OCI-LY3 (cell line): ENCODE measurements around the gene TNNI2.

Experiments used
- H2AFZ ChIP-seq: fragments of 200-600, 300-600 bp; shearing (Covaris generic); 2 replicates; pipeline ENCODE4 v1.6.0; 2014; ENCODE audit warnings: antibody characterized with exemption, low read depth, low read length
- H3K27ac ChIP-seq: fragments of 200-600, 300-600 bp; sonication (generic); 2 replicates; pipeline ENCODE4 v1.5.1; 2014; ENCODE audit warnings: mild to moderate bottlenecking, low read length, moderate library complexity, mixed read lengths
- H3K27me3 ChIP-seq: fragments of 200-600, 300-600 bp; sonication (generic); 2 replicates; pipeline ENCODE4 v1.6.1; 2014; ENCODE audit warnings: low read depth, low read length, mixed read lengths
- H3K36me3 ChIP-seq: fragments of 200-600, 300-600 bp; sonication (generic); replicated peaks from 2 replicates; pipeline ENCODE3; 2014; ENCODE audit warnings: low read depth, low read length, mixed read lengths
- H3K4me1 ChIP-seq: fragments of 300-600, 200-600 bp; sonication (generic); 2 replicates; pipeline ENCODE4 v1.6.1; 2014; ENCODE audit warnings: low read length, mixed read lengths
- H3K4me2 ChIP-seq: fragments of 200-600, 300-600 bp; sonication (generic); 2 replicates; pipeline ENCODE4 v1.6.1; 2014; ENCODE audit warnings: low read length, mixed read lengths
- H3K4me3 ChIP-seq: fragments of 300-600, 200-600 bp; sonication (generic); 2 replicates; pipeline ENCODE4 v1.5.1; 2014; ENCODE audit warnings: antibody characterized with exemption, mild to moderate bottlenecking, low read length, moderate library complexity
- H3K79me2 ChIP-seq: fragments of 300-600, 200-600 bp; shearing (Covaris generic); 2 replicates; pipeline ENCODE4 v1.6.1; 2014; ENCODE audit warnings: mild to moderate bottlenecking, low read length, mixed read lengths
- H3K9ac ChIP-seq: fragments of 300-600, 200-600 bp; shearing (Covaris generic); 2 replicates; pipeline ENCODE4 v1.6.0; 2014; ENCODE audit warnings: mild to moderate bottlenecking, low read length, moderate library complexity
- H3K9me3 ChIP-seq: fragments of 200-600, 300-600 bp; shearing (Covaris generic); 2 replicates; pipeline ENCODE4 v1.6.1; 2014; ENCODE audit warnings: low read length, mixed read lengths; ENCODE audit not compliant: insufficient read depth
- H4K20me1 ChIP-seq: fragments of 200-600, 300-600 bp; sonication (generic); 2 replicates; pipeline ENCODE4 v1.6.1; 2016; ENCODE audit warnings: low read length, mixed read lengths; ENCODE audit not compliant: insufficient read depth
- CTCF ChIP-seq: fragments of 200-600, 300-600 bp; sonication (generic); IDR thresholded peaks from 2 replicates; pipeline ENCODE4 v1.5.1; 2014; ENCODE audit warnings: antibody characterized with exemption, low read length, low read depth
- EZH2phosphoT487 ChIP-seq: fragments of 200-600 bp; shearing (Covaris generic); IDR thresholded peaks from 2 replicates; pipeline ENCODE4 v1.6.1; 2018; ENCODE audit warnings: antibody characterized with exemption, mixed run types, low read depth

Gene TNNI2

DNA sequence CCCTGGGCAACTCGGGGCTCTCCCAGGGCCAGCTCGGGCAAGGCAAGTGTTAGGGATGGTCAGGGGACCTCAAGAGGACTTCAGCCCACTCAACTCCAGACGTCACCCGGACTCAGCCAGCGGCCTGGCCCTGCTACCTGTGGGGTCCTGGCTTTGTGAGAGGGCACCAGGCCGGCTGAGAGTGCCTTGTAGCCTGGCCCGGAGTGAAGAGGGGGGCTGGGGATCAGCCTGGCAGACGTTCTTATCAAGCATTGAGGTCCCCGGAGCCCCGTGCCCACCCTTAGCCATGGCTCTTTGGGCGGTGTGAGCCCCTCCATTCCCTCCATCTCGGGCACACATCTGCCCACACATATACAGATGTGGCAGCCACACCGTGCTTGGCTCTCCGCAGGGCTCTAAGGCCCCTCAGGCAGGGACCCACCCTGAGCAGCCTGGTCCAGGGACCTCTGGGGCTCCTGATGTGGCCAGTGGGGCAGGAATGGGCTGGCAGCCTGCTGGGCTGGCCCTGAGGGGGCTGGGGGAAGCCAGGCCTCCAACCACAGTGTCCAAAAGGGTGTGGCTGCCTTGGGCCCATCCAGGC, 29.4 kb downstream of the TNNI2 start:
- no peak overlapping the region for H3K4me3 ChIP-seq
- TF ChIP-seq EZH2phosphoT487 (no peak), CTCF (no peak)
- H3K79me2 ChIP-seq: peaks cover 28% of the 10 kb centered on the region
- H3K36me3 ChIP-seq: peaks cover 34% of the 10 kb centered on the region
- no peaks in the 10 kb centered on the region for H3K9me3 ChIP-seq
- 0 out of 2 replicates have a peak, but pooled peaks cover 4% of the 10 kb centered on the region for H3K27me3 ChIP-seq
- H3K9ac ChIP-seq: no peak overlapping the region
- H3K27ac ChIP-seq: no peak overlapping the region
- H3K4me1 ChIP-seq: peaks cover 25% of the 10 kb centered on the region
- H4K20me1 ChIP-seq: peaks cover 100% of the 10 kb centered on the region
- peak overlapping the region; percentile 35 for H3K4me2 ChIP-seq
- H2AFZ ChIP-seq: no peak overlapping the region

- 0 out of 2 replicates have a peak, but pooled peaks cover 4% of the 10 kb centered on the region for H3K27me3 ChIP-seq
- TF ChIP-seq CTCF (no peak), EZH2phosphoT487 (no peak)
- H4K20me1 ChIP-seq: peaks cover 99% of the 10 kb centered on the region
- peaks cover 25% of the 10 kb centered on the region for H3K4me1 ChIP-seq
- peak overlapping the region; percentile 35 for H3K4me2 ChIP-seq
- no peak overlapping the region for H3K4me3 ChIP-seq
- peaks cover 28% of the 10 kb centered on the region for H3K36me3 ChIP-seq
- H3K79me2 ChIP-seq: peaks cover 22% of the 10 kb centered on the region
- H3K27ac ChIP-seq: no peak overlapping the region
- no peaks in the 10 kb centered on the region for H3K9me3 ChIP-seq
- no peak overlapping the region for H3K9ac ChIP-seq
- no peak overlapping the region for H2AFZ ChIP-seq
Observed at GRCh38 chr11:1868636-1869291, 30.0 kb downstream of the TNNI2 start.

DNA sequence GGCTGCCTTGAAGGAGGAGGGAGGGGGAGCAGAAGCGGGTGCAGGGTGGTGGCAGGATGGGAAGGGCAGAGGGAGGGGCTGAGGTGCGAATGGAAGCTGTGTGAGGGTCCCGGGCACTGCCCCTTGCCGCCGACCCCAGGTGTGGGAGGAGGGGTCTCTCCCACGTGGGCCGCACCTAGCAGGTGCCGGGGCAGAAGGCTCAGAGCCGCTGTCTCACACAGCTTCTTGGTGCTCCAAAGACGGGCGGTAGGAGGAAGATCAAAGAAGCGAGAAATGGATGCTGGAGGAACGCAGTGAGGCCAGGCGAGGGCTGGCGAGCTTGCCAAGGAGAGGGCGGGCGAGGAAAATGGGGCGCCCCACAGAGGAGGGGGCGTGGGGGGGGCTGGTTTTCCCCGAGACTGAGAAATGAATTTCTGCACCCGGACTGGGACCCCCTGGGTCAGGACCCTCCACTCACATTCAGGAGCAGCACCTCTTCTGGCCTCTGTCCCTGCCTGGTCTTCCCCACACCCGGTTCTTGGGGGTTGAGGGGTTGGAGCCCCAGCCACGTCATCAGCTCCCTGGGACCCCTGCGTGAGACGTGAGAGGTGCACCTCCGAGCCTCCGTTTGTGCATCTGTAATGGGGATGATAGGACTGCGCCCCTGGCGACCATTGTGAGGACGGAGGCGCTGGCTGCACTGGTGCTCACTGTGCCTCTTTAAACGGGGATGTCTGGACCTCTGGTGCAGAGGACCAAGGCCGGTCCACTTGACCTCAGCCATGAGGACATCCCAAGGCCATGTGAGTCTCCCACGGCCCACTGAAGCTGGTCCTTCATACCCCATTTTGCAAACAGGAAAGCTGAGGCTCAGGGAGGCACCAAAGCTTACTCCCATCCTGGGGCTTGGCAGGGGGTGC, 30.9 kb downstream of the TNNI2 start:
- Histone ChIP-seq H3K4me3 (no peak overlapping the region), H4K20me1 (peaks cover 97% of the 10 kb centered on the region), H3K9me3 (no peaks in the 10 kb centered on the region), H3K4me1 (peaks cover 25% of the 10 kb centered on the region), H3K27ac (no peak overlapping the region), H2AFZ (no peak overlapping the region), H3K27me3 (0 out of 2 replicates have a peak, but pooled peaks cover 4% of the 10 kb centered on the region), H3K9ac (no peak overlapping the region), H3K36me3 (peaks cover 27% of the 10 kb centered on the region), H3K4me2 (peak overlapping the region; percentile 35; the same call in 1 of the 2 replicates), H3K79me2 (peaks cover 14% of the 10 kb centered on the region; the same call in 1 of the 2 replicates)
- TF ChIP-seq EZH2phosphoT487: no peak
- TF ChIP-seq CTCF: peak; percentile 47

- Histone ChIP-seq H3K4me2 (no peak overlapping the region), H4K20me1 (peaks cover 97% of the 10 kb centered on the region), H3K27ac (no peak overlapping the region), H3K4me3 (no peak overlapping the region), H3K9ac (no peak overlapping the region), H3K36me3 (peaks cover 23% of the 10 kb centered on the region), H3K79me2 (peaks cover 13% of the 10 kb centered on the region; the same call in 1 of the 2 replicates), H3K9me3 (no peaks in the 10 kb centered on the region), H3K27me3 (0 out of 2 replicates have a peak, but pooled peaks cover 4% of the 10 kb centered on the region), H3K4me1 (peaks cover 25% of the 10 kb centered on the region), H2AFZ (no peak overlapping the region)
- TF ChIP-seq EZH2phosphoT487 (no peak), CTCF (no peak)
Observed at GRCh38 chr11:1870326-1870696, 31.5 kb downstream of the TNNI2 start.
